HUDEP-2 (cell line): ENCODE results near the gene FAM13C.
"Not testable (repeated sequence)": the region's sequence is repeated elsewhere in the genome, so short reads cannot be mapped to it uniquely, and the experiment has no call there.

Experiments used
- DNase-seq, 76 experiments: peaks; one replicate each; lab custom pipeline; 2025; ENCODE audit not compliant: unreplicated experiment in 76 of 76; lab: John Stamatoyannopoulos, UW

The FAM13C gene

DNA sequence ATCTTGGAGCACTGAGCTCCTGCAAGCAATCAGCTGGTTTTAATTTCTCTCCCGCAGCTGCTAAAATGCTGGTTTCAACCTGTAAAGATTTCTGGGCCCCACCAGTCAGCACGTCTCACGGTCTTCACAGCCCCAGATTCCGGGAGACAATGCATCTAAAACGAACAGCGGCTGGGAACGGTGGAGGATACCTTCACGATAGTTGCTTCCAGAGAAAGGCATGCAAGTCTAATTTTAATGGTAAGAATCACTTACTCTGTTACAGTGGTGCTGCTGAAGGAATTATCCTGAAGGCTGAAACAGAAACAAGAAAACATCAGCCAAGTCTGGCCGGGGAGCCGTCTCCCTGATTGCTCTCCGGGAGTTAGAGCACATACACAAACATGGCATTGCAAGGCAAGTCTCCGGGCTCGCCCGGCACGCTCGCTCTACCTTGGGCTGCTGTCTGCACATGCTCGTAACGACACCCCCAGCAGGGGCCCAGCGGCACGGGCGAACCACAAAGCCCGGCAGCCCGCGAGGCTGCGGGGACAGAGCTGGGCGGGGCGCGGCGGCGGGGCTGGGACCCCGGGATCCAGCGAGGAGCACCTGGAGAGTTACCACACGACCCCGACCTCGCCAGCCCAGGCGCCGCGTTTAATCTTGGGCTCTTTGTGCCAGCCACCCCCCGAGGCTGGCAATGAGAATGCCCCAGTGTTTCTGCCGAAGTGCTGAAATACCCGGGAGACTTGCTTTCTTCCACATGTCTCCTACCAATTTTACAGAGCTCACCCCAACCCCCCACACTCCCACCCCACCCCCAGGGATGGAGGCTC lies at the start of gene FAM13C:
Gene FAM13C (minus strand): TSS at position 406 of the 815 bp plus-strand sequence. CDS start 89 bp downstream, at position 317.
- no peak for DNase-seq

- no peak for DNase-seq
These were observed 42.9 kb upstream of the FAM13C start for GRCh38 chr10:59405235-59405634.

DNA sequence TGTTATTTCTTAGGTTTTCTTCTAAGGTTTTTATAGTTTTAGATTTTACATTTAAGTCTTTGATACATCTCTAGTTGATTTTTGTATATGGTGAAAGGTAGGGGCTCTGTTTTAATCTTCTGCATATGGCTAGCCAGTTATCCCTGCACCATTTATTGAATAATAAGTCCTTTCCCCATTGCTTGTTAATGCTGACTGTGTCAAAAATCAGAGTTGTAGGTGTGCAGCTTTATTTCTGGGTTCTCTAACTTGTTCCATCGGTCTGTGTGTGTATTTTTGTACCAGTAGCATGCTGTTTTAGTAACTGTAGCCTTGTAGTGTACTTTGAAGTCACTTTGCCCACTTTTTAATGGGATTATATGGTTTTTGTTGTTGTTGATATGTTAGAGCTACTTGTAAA lies 37.9 kb upstream of the FAM13C start:
- no peak for DNase-seq

- DNase-seq: not testable (repeated sequence)
These were observed 37.0 kb upstream of the FAM13C start for GRCh38 chr10:59399329-59399728.

GRCh38 chr10:59397961-59398360 lies 35.6 kb upstream of the FAM13C start:
- DNase-seq: no peak

DNA sequence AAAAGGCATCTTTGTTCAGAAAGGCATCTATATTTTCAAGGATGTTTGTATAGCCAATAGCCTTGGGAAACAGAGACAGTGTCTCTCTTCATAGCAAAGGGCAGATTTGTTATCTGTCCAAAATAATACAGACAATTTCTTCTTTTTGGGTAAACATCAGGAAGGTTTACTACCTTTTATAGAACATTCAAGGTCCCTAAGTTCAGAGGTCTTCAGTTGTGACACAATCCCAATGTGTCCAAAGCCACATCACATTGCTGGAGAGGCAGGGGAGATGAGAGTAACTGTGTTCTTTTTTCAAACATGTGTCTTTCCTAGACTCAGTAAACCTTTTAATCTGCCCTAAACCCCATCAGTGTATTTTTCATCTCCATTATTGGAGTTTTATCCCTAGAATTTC lies 33.6 kb upstream of the FAM13C start:
- DNase-seq: no peak

- no peak for DNase-seq
These were observed 31.0 kb upstream of the FAM13C start for GRCh38 chr10:59393349-59393748.

DNA sequence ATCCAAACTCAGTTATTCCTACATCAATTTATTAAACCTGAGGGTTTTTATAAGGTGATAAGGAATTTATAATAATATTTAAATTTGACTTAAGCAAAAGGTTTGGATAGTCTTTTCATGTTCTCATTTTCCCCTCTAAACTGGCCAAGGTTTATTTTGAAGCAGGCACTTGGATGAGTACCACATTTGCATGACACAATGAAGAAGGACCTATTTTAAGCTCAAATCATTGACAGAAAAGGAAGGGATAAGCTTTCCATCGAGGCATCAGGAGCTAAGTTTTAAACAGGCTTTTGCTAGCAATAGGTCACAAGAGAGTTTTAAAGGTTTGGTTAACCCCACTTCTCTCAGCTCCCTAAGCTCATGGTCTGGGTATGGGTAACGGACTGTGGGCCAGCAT lies 28.7 kb upstream of the FAM13C start:
- DNase-seq: no peak

GRCh38 chr10:59388671-59388976 lies 26.3 kb upstream of the FAM13C start:
- no peak for DNase-seq

- no peak for DNase-seq
These were observed 25.8 kb upstream of the FAM13C start for GRCh38 chr10:59387951-59388670.

- DNase-seq: no peak
These were observed 22.4 kb upstream of the FAM13C start for GRCh38 chr10:59384761-59385160.

- no peak for DNase-seq
These were observed 21.6 kb upstream of the FAM13C start for GRCh38 chr10:59383908-59384307.

DNA sequence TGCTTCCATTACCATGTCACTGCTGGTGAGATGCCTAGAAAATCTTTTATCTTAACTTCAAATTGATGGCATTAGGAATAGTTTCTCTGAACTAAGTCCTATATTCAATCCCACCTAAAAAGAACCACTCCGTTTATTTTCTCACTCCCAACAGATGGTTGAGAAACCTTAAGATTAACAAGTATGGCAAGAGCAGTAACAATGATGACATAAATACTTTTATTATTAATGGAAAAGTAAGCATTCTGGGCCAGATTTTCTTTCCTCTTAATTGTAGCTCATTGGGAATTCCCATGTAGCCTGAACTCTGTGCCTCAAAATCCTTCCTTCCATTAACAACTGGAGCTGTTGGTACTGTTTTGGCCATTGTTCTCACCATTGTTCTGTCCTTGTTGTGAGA lies 21.1 kb upstream of the FAM13C start:
- no peak for DNase-seq

- no peak for DNase-seq
These were observed 20.5 kb upstream of the FAM13C start for GRCh38 chr10:59382831-59383295.

DNA sequence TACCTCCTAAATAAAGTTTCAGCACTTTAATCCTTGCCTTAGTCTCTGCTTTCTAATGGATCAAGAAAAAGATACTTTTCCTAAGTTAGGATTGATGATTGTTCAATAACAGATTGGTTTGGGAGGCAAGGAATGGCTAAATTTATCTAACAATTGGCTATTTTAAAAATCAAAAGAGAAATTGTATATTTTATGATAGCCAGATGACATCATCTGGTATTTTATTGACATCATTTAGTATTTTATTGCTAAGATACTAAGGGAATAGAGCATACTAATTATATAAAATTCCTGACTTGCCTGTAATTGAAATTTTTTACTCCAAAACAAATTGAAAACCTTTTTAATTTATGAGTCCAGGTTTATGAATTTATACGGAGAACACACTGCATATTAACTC lies 19.3 kb upstream of the FAM13C start:
- no peak for DNase-seq

GRCh38 chr10:59376846-59377245 lies 14.5 kb upstream of the FAM13C start:
- DNase-seq: no peak

- DNase-seq: no peak
These were observed 13.6 kb upstream of the FAM13C start for GRCh38 chr10:59375990-59376389.

- no peak for DNase-seq
These were observed 12.6 kb upstream of the FAM13C start for GRCh38 chr10:59374916-59375315.

DNA sequence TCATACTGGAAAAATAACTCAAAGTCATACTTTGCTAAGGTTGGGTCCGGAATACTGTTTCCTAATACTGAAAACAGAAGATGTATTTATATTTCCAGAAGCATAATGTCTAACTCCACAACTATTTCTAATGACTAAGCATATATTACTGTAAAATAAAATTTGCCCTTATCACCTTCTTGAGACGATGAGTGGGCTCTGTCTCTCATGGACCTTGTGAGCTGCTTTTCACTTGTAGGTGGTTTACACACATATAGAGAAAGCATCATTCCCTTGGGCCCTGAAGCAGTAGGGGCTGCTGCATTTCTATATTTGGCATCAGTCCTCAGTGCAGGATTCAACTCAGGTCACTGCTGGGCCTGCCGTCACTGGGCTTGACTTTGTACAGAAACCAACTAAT lies 10.7 kb upstream of the FAM13C start:
- no peak for DNase-seq

DNA sequence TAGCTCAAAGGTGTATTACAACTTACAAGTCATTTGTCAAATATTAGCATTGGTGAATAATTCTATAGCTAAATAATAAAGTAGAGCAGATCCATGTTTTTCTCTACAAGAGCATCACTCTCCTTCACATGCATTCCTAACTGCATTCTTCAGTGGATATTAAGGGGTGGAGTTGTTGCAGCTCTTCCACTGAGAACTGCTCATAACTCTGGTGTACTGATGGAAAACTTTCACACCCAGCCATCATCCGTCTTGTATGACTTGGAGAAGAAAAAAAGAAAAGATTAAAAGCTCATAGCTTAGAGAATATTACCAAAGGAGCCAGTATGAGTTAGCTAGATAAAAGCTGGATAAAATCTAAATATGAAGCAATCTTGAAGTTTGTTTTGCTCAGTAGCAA lies 10.2 kb upstream of the FAM13C start:
- DNase-seq: no peak

- DNase-seq: no peak
These were observed 3.9 kb upstream of the FAM13C start for GRCh38 chr10:59366290-59366689.

DNA sequence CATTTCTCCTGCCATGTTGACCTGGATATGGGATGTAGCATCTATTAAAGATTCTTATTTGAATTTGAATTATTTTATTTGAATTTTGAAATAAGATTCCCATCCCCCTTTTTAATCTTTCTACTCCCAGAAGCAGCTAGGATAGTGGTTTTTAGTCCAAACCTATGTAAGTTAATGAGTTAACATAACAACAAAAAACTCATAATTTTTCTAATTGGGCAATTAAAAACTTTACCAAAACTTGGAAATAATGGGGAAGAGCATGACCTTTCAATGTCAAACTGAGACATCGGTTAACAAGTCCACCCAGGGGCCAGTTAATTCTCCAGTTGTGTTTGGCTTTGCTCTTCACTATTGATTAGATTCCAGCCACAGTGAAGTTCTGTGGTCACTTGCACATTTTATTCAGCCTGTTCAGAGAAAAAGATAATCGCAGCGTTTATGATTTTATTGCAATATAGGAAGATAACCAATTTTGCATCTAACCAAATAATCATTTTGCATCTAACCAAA lies 1.2 kb upstream of the FAM13C start:
- DNase-seq: no peak
